Measurements from ENCODE around the gene FOLR2. TPM values are rescaled to one million over a fixed set of nuclear protein-coding genes. Genes with fewer than 3 reads are reported as not detected.

FOLR2 gene
- total and polyA plus RNA-seq, 2 of the 8 experiments (the other 6 are each of a cell fraction or from before 2014, with no cell fraction given) = not detected

DNA sequence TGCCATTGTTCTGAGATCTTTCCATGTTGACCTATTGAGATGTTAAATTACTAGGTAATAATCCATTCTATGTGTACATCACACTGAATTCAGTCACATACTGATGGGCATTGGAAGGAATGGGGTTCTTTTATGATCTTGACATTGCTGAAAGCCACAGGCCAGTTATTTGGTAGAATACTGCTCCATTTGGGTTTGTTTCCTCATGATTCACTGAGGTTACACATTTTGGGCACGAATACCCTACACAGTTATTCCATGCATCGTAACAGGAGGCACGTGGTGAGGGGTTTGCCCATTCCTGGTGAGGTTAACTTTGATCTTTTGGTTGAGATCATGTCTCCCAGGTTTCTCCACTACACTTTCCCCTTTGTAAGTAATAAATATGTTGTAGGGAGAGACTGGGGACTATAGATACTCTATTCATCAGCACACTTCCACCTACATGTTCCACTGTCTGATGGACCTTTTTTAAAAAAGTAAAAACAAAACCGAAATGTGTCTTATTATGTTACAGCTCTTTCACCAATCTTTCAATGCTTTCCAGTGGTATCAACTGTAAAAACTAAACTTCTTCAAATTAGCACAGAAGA lies 36.7 kb upstream of the FOLR2 start:
- Histone ChIP-seq H4K5ac (ENCODE audit: insufficient read length, low read depth, low read length) (no peak overlapping the region), H3K79me1 (ENCODE audit: low read depth, low read length) (no peaks in the 10 kb centered on the region), H4K20me1 (replicated peaks in 1 of 2; ENCODE audit: control insufficient read depth in 1 of 2, insufficient read depth in 2 of 2, low read length in 2 of 2) (no peaks in the 10 kb centered on the region), H3K9me3 (ENCODE audit: insufficient read depth in 2 of 2, low read depth in 1 of 2, low read length in 1 of 2) (no peaks in the 10 kb centered on the region), H3K27me3 (replicated peaks in 1 of 4; ENCODE audit: control insufficient read depth in 3 of 4, extremely low read depth in 1 of 4, insufficient read depth in 3 of 4, low read length in 3 of 4) (no peaks in the 10 kb centered on the region), H4K8ac (ENCODE audit: extremely low read depth, insufficient read depth, low read length) (no peak overlapping the region), H2AK5ac (ENCODE audit: low read depth, low read length) (no peak overlapping the region), H2AFZ (ENCODE audit: low read length) (no peak overlapping the region), H3K18ac (ENCODE audit: extremely low read depth, low read length) (no peak overlapping the region), H2BK15ac (ENCODE audit: low read length) (no peak overlapping the region), H2BK20ac (ENCODE audit: low read length) (no peak overlapping the region), H3K4me3 (ENCODE audit: extremely low read depth in 1 of 4, insufficient read depth in 2 of 4, low read depth in 3 of 4, low read length in 4 of 4) (no peak overlapping the region), H3K23me2 (ENCODE audit: low read depth, low read length) (no peaks in the 10 kb centered on the region), H3K23ac (ENCODE audit: insufficient read length) (no peak overlapping the region), H3K79me2 (ENCODE audit: control insufficient read depth in 1 of 2, insufficient read depth in 2 of 2, low read length in 2 of 2) (no peaks in the 10 kb centered on the region), H3K14ac (ENCODE audit: insufficient read length) (no peak overlapping the region), H3K27ac (ENCODE audit: low read depth, low read length) (no peak overlapping the region), H3K4ac (replicated peaks; ENCODE audit: insufficient read length, low read depth, low read length) (no peak overlapping the region), H2BK120ac (replicated peaks; ENCODE audit: low read depth, low read length) (no peak overlapping the region), H2BK12ac (ENCODE audit: low read depth, low read length) (no peak overlapping the region), H3K56ac (replicated peaks; ENCODE audit: insufficient read length, low read depth, low read length) (no peak overlapping the region), H3K4me2 (ENCODE audit: insufficient read depth in 1 of 2, low read depth in 2 of 2, low read length in 2 of 2) (no peak overlapping the region), H2BK5ac (ENCODE audit: low read depth, low read length) (no peak overlapping the region), H3K4me1 (replicated peaks in 1 of 4; ENCODE audit: control insufficient read depth in 3 of 4, insufficient read depth in 4 of 4, low read length in 3 of 4) (no peaks in the 10 kb centered on the region), H4K91ac (replicated peaks; ENCODE audit: insufficient read length, low read length) (no peak overlapping the region), H3K9ac (replicated peaks in 1 of 4; ENCODE audit: extremely low read depth in 1 of 4, low read depth in 3 of 4, low read length in 3 of 4) (no peak overlapping the region), H3K36me3 (ENCODE audit: control insufficient read depth in 2 of 4, insufficient read depth in 4 of 4, low read length in 3 of 4) (no peaks in the 10 kb centered on the region)
- WGBS, 2 experiments (ENCODE audit: extremely low coverage in 1 of 2, insufficient coverage in 1 of 2, insufficient read length in 1 of 2, insufficient replicate concordance in 2 of 2, low coverage in 1 of 2, low lambda C conversion rate in 2 of 2, missing lambda C conversion rate in 1 of 2) = 87% methylated on average over 4 of the region's 4 CpGs; no CpG with 5 or more reads in 1 of the 2 experiments
- FAIRE-seq = no peak
- TF ChIP-seq SIX5 (IDR thresholded peaks at IDR 0.05; ENCODE audit: low read depth, low read length) = no peak
- TF ChIP-seq SIN3A (conservative IDR thresholded peaks at IDR 0.05 in 1 of 2, IDR thresholded peaks at IDR 0.05 in 1 of 2; ENCODE audit: low read depth in 1 of 2, low read length in 2 of 2) = no peak
- TF ChIP-seq JUND (IDR thresholded peaks at IDR 0.05; ENCODE audit: low read length) = no peak
- TF ChIP-seq NRF1 (IDR thresholded peaks at IDR 0.05; ENCODE audit: low read depth, low read length) = no peak
- TF ChIP-seq RFX5 (IDR thresholded peaks at IDR 0.05; ENCODE audit: borderline replicate concordance, low read depth, low read length) = no peak
- TF ChIP-seq TCF12 (IDR thresholded peaks at IDR 0.05; ENCODE audit: low read depth, low read length) = no peak
- no peak for TF ChIP-seq SAP30 (IDR thresholded peaks at IDR 0.05; ENCODE audit: insufficient read depth, insufficient replicate concordance, low read length)
- no peak for TF ChIP-seq CBX8 (IDR thresholded peaks at IDR 0.05; ENCODE audit: borderline replicate concordance, low read depth, low read length)
- ChIA-PET CTCF (ENCODE audit: partially characterized antibody) (interaction anchor here (0.6 to 2.5 kb wide), 10 partner anchors 8 to 244 kb away, joined by 3 to 17 read pairs (median 3); no protein-coding TSS in a partner anchor), POLR2A (ENCODE audit: partially characterized antibody) (no interaction called here)
- DNase-seq (ENCODE audit: low read depth in 1 of 2, low spot score in 2 of 2) = no peak

Data from H1 (cell line).